Keratinocyte (primary cell): ENCODE measurements around the gene DIP2C.

ENCODE experiments used
- CTCF ChIP-seq, 3 experiments: IDR thresholded peaks in 1 of 3; conservative IDR thresholded peaks in 1 of 3; optimal IDR thresholded peaks in 1 of 3; 2 replicates in 2 of 3; 3 replicates in 1 of 3; pipeline versions ENCODE3 to v1.5.1; 2011; ENCODE audit warnings: low read length in 3 of 3, mild to moderate bottlenecking in 3 of 3, moderate library complexity in 2 of 3, control low read depth in 1 of 3, inconsistent platforms in 1 of 3; ENCODE audit not compliant: insufficient read depth in 2 of 3; ENCODE audit errors: extremely low read depth in 1 of 3
- EZH2 ChIP-seq: IDR thresholded peaks from one replicate; pipeline ENCODE4 v1.6.1; 2012; ENCODE audit warnings: inconsistent platforms, mild to moderate bottlenecking, low read length, moderate library complexity

- no peak for TF ChIP-seq CTCF (optimal IDR thresholded peaks at IDR 0.05 in 1 of 3, IDR thresholded peaks at IDR 0.05 in 1 of 3, conservative IDR thresholded peaks at IDR 0.05 in 1 of 3; ENCODE audit: extremely low read depth in 1 of 3, insufficient read depth in 2 of 3, low read length in 3 of 3)
- no peak for TF ChIP-seq EZH2
These were observed 87.0 kb downstream of the DIP2C start for GRCh38 chr10:602391-603005.
